Mucosa of descending colon (tissue), 3 donors: Measurements from ENCODE around the gene GRB10. TPM values are rescaled to one million over a fixed set of nuclear protein-coding genes. Genes with fewer than 3 reads are reported as not detected.
"Not testable (repeated sequence)": the region's sequence is repeated elsewhere in the genome, so short reads cannot be mapped to it uniquely, and the experiment has no call there.

Experiments used
- ATAC-seq: fragments of 200-7000 bp; cut with Tn5 transposase; one replicate; pipeline ENCODE4 v1.9.1; 2020; ENCODE audit warnings: mild to moderate bottlenecking, moderate library complexity
- DNase-seq, 3 donors: peaks; one replicate each; pipeline ENCODE4 v3.0.0-alpha.2; 2020
- H3K36me3 ChIP-seq: fragments of 200-600 bp; one replicate; pipeline ENCODE4 v1.8.0; 2021; ENCODE audit warnings: low read depth, mild to moderate bottlenecking
- H3K4me1 ChIP-seq: fragments of 200-600 bp; one replicate; pipeline ENCODE4 v1.8.0; 2021; ENCODE audit warnings: low read depth, mild to moderate bottlenecking
- H3K4me3 ChIP-seq: fragments of 200-600 bp; one replicate; pipeline ENCODE4 v1.8.0; 2021; ENCODE audit warnings: mild to moderate bottlenecking
- H3K9me3 ChIP-seq: fragments of 200-600 bp; one replicate; pipeline ENCODE4 v1.8.0; 2021; ENCODE audit warnings: mild to moderate bottlenecking
- CTCF ChIP-seq: fragments of 200-600 bp; IDR thresholded peaks from one replicate; pipeline ENCODE4 v1.8.0; 2022; ENCODE audit warnings: antibody characterized with exemption, mild to moderate bottlenecking
- intact Hi-C, 2 donors: fragments of 100-400 bp; cut with DNase I in 1 of 2; cut with micrococcal nuclease in 1 of 2; formaldehyde crosslinking; loops; one replicate each; pipeline versions ENCODE4 v1.11.0 to v1.11.1; 2022; cut with DNase I, micrococcal nuclease
- total RNA-seq, 3 donors: library from RNA; stranded (reverse); fragmentation: NEBNext Ultra II Directional in 2 of 3; extraction: Animal tissue kit (Norgen Biotek cat#: 25700) in 2 of 3; gene quantifications; one replicate each; pipeline versions ENCODE4 v1.2.1 to v1.2.4, GENCODE V29; 2021 to 2023
- donor health status: DM: no; HTN: no; CAD: no; lungs with moderate emphysema.
- donor health status: DM: no; HTN: no; CAD: no.
- donor health status: DM: no; HTN: yes; CAD: no.

Gene GRB10
- total RNA-seq, 3 donors from 2014 or later = 9.4 to 56.8 (median 13.0) TPM

- no peak for TF ChIP-seq CTCF
- H3K36me3 ChIP-seq = no peaks in the 10 kb centered on the region
- no peak overlapping the region for H3K4me3 ChIP-seq
- no peak for DNase-seq
- H3K9me3 ChIP-seq = no peaks in the 10 kb centered on the region
- intact Hi-C loops = no loop called here
- ATAC-seq = no peak
- no peaks in the 10 kb centered on the region for H3K4me1 ChIP-seq
Measured at GRCh38 chr7:50775231-50775630, 7.5 kb downstream of the GRB10 start.

GRCh38 chr7:50774319-50774718 lies 8.4 kb downstream of the GRB10 start:
- no peak overlapping the region for H3K4me3 ChIP-seq
- H3K36me3 ChIP-seq = no peaks in the 10 kb centered on the region
- no peaks in the 10 kb centered on the region for H3K4me1 ChIP-seq
- intact Hi-C loops = no loop called here
- ATAC-seq (no peak), DNase-seq (no peak)
- no peaks in the 10 kb centered on the region for H3K9me3 ChIP-seq
- no peak for TF ChIP-seq CTCF

- H3K9me3 ChIP-seq, H3K4me1 ChIP-seq, H3K4me3 ChIP-seq, ATAC-seq, intact Hi-C loops, DNase-seq, H3K36me3 ChIP-seq: not testable (repeated sequence)
Measured at GRCh38 chr7:50773071-50773470, 9.6 kb downstream of the GRB10 start.

- no peak for ATAC-seq
- DNase-seq = no peak
- intact Hi-C loops = no loop called here
- no peaks in the 10 kb centered on the region for H3K4me1 ChIP-seq
- TF ChIP-seq CTCF = no peak
- no peaks in the 10 kb centered on the region for H3K9me3 ChIP-seq
- no peaks in the 10 kb centered on the region for H3K36me3 ChIP-seq
- H3K4me3 ChIP-seq = no peak overlapping the region
Measured at GRCh38 chr7:50771120-50772002, 11.3 kb downstream of the GRB10 start.

- DNase-seq = no peak
Measured at GRCh38 chr7:50768485-50769474, 13.9 kb downstream of the GRB10 start.

More at GRCh38 chr7:50768485-50769474, 13.9 kb downstream of the GRB10 start:
- TF ChIP-seq CTCF = no peak
- Histone ChIP-seq H3K36me3 (no peaks in the 10 kb centered on the region), H3K4me3 (no peak overlapping the region), H3K9me3 (no peaks in the 10 kb centered on the region), H3K4me1 (no peaks in the 10 kb centered on the region)
- no peak for ATAC-seq
- intact Hi-C loops = no loop called here
